ENCODE data around the gene NPAS2.

GRCh38 chr2:100859902-100860301, 40.0 kb downstream of the NPAS2 start:
- TF ChIP-seq MAX (IDR thresholded peaks at IDR 0.05), result no peak
- TF ChIP-seq POLR2A (IDR thresholded peaks at IDR 0.05; ENCODE audit: borderline replicate concordance, extremely low read depth, insufficient read depth, insufficient read length), result no peak
- no peak for TF ChIP-seq SIN3A (IDR thresholded peaks at IDR 0.05; ENCODE audit: low read depth)
- TF ChIP-seq CTCF (IDR thresholded peaks at IDR 0.05 in 2 of 3, conservative IDR thresholded peaks at IDR 0.05 in 1 of 3; ENCODE audit: borderline replicate concordance in 1 of 3, insufficient read depth in 1 of 3, low read depth in 2 of 3, low read length in 2 of 3), result no peak
- no peak for TF ChIP-seq EZH2 (IDR thresholded peaks at IDR 0.05)
- TF ChIP-seq ZFX (IDR thresholded peaks at IDR 0.05), result no peak
- TF ChIP-seq SRF (IDR thresholded peaks at IDR 0.05; ENCODE audit: low read depth), result no peak
- TF ChIP-seq, protein P1, sequence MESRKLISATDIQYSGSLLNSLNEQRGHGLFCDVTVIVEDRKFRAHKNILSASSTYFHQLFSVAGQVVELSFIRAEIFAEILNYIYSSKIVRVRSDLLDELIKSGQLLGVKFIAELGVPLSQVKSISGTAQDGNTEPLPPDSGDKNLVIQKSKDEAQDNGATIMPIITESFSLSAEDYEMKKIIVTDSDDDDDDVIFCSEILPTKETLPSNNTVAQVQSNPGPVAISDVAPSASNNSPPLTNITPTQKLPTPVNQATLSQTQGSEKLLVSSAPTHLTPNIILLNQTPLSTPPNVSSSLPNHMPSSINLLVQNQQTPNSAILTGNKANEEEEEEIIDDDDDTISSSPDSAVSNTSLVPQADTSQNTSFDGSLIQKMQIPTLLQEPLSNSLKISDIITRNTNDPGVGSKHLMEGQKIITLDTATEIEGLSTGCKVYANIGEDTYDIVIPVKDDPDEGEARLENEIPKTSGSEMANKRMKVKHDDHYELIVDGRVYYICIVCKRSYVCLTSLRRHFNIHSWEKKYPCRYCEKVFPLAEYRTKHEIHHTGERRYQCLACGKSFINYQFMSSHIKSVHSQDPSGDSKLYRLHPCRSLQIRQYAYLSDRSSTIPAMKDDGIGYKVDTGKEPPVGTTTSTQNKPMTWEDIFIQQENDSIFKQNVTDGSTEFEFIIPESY (IDR thresholded peaks at IDR 0.05; ENCODE audit: extremely low read depth, insufficient replicate concordance, low read length), result no peak
- TF ChIP-seq EGR1 (IDR thresholded peaks at IDR 0.05; ENCODE audit: low read depth), result no peak
- TF ChIP-seq REST (IDR thresholded peaks at IDR 0.05; ENCODE audit: low read depth), result no peak
- TF ChIP-seq TCF7L2 (IDR thresholded peaks at IDR 0.05; ENCODE audit: borderline replicate concordance, extremely low read depth, insufficient read depth, insufficient read length), result no peak

All from HCT116 (cell line).